CD1c-positive myeloid dendritic cell (primary cell): ENCODE results near the gene COG1.

Experiments used
- DNase-seq: peaks from one replicate; pipeline ENCODE4 v3.0.0-alpha.2; 2016; ENCODE audit errors: extremely low spot score

The COG1 gene

DNA sequence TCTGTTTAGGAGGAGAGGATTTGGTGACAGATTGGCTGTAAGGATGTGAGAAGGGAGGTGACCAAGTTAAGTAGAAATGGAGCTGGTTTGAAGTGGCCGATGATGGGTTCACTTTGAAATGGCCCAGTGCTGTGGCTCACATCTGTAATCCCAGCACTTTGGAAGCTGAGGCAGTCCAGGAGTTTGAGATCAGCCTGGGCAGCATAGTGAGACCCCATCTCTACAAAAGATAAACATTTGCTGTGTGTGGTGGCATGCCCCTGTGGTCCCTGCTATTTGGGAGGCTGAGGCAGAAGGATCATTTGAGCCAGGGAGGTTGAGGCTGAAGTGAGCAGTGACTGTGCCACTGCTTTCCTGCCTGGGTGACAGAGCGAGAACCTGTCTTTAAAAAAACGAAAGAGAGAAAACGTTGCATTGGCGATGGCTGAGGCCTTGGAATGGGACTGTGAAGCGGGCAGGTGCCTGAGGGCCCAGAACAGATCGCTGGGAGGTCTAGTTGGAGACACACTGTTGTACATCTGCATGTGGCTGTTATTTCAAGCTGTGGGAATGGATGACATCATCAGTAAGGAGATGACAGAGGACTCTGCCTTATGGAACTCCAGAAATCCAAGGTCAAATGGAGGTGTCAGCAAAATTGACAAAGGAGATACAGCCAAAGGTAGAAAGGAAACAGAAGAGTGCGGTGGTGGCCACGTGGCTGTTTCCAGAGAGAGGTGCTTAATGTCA, 5.5 kb downstream of the COG1 start:
- DNase-seq: no peak

DNA sequence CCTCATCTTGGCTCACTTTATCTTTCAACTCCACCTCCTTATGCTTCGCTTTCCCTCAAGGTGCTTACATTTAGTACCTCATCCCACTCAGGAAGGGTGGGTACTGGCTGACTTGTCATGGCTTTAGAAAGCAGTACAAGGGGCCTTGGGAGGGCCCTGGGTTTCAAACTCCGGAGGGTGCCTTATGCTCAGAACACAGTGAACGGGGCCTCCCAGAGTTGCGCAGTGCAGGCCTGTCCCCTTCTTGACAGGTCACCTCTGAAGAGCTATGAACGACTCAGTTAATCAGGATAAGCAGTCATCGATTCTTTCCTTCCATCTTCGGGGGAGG, 6.0 kb downstream of the COG1 start:
- no peak for DNase-seq

DNA sequence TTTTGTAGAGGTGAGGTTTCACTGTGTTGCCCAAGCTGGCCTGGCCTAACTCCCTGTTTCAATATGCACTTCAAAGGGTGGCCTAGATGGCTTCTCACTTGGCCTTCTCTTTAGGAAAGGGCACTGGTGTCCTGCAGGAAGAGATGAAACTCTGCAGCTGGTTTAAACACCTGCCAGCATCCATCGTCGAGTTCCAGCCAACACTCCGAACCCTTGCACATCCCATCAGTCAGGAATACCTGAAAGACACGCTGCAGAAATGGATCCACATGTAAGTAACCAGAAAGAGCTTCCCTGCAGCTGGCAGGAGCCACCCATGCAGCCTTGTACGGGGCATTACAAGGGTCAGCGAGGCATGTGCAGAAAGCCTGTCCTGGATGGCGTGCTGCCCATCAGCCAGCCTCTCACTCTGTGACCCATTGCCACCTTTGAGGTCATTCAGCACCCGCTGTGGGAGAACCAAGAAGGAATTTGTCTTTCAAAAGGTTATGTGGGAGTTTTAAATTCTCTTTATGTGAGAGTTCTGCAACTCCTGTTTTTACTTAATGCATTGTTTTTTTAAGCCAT, 7.0 kb downstream of the COG1 start:
- DNase-seq: no peak

DNA sequence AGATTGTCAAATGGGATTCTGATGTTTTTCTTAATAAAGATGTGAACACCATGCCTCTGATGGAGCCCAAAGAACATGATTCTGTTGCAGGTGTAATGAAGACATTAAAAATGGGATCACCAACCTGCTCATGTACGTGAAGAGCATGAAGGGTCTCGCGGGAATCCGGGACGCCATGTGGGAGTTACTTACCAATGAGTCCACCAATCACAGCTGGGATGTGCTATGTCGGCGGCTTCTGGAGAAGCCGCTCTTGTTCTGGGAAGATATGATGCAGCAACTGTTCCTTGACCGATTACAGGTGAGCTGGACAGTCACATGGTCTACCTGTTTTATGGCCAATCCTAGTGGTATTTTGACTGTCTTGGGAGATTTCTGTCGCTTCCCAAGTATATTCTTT, 7.6 kb downstream of the COG1 start:
- DNase-seq: no peak

DNA sequence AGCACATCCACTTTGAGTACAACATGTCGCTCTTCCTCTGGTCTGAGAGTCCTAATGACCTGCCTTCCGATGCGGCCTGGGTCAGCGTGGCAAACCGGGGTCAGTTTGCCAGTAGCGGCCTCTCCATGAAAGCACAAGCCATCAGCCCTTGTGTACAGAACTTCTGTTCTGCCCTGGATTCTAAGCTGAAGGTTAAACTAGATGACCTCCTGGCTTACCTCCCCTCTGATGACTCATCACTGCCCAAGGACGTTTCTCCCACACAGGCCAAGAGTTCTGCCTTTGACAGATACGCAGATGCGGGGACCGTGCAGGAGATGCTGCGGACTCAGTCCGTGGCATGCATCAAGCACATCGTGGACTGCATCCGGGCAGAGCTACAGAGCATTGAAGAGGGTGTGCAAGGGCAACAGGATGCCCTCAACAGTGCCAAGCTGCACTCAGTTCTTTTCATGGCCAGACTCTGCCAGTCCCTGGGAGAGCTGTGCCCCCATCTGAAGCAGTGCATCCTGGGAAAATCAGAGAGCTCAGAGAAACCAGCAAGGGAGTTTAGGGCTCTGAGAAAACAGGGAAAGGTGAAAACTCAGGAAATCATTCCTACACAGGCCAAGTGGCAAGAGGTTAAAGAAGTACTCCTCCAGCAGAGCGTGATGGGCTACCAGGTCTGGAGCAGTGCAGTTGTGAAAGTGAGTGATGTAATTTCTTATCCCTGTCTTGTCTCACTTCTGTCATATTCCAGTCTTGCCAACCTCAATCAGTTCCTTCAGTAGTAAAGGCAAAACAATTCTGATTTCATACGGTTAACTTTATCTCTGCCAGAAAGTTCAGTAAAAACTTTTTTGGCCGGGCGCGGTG, 8.6 kb downstream of the COG1 start:
- DNase-seq: no peak

DNA sequence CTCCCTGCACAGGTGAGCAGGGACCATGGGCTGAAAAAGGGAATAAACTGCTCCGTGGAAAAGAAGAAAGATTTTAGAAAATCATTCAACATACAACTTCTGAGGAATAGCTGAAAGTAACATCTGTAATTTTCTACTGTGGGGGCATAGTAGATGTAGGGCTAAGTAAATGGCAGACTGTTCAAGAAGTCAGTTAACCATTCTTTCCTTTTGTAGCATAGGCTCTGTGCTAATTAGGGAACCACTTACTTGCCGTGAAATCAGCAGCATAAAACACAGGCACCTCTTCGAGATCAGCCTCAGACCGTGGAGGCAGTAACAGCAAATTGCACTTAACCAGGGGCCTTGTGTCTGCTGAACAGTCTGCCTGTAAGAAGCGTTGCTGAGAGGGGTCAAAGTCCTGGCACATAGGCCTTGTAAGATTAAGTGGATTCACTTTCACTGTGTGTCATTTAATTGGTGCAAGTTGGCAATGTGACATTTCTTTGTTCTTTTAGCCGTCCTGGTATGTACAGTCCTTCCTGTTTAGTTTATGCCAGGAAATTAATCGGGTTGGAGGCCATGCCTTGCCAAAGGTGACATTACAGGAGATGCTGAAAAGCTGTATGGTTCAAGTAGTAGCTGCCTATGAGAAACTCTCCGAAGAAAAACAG, 10.4 kb downstream of the COG1 start:
- no peak for DNase-seq

DNA sequence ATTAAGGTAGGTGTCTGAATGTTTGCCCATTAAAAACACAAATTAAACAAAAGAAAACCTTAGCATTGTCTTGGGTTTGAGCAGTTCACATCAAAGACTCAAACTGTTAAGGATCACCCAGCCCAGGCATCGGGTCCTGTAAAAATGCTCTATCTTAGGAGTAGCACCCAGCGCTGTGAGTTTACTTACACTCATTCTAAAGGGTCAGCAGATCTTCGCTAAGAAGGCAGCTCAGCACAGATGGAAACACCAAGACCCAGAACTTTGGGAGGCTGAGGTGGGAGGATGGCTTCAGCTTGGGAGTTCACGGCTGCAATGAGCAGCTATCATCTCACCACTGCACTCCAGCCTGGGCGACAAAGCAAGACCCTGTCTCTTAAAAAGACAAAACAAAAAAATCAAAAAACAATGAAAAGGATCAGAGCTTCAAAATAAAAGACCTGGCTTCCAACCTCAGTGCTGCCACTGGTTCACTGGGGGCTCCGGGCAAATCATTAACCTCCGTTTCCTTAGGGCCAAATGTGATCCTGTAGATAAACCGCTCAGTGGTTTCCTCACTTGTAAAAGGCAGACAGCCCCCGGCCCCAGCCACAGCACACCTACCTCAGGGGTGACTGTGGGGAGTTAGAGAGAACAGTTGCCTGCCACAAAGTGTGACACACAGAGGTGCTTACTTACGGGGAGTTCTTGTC, 11.1 kb downstream of the COG1 start:
- DNase-seq: no peak

DNA sequence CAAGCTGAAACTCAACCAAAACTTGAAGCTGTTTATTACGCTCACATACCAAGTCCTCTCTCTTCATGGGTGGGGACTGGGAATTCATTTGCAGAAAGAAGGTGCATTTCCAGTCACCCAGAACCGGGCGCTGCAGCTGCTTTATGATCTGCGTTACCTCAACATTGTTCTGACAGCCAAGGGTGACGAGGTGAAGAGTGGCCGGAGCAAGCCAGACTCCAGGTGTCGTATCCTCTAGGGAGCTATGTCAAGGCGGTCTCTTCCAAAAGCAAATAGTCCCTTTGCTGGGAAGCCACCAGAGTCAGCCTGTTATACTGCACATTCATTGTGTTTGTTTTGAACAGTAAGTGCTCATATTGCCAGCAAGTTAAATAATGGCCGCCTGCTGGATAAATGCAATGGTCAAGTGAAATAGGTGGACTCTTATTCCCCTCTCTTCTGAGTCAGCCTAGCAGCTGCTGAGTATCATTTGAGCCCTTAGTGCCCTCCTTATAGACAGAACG, 12.7 kb downstream of the COG1 start:
- DNase-seq: no peak

DNA sequence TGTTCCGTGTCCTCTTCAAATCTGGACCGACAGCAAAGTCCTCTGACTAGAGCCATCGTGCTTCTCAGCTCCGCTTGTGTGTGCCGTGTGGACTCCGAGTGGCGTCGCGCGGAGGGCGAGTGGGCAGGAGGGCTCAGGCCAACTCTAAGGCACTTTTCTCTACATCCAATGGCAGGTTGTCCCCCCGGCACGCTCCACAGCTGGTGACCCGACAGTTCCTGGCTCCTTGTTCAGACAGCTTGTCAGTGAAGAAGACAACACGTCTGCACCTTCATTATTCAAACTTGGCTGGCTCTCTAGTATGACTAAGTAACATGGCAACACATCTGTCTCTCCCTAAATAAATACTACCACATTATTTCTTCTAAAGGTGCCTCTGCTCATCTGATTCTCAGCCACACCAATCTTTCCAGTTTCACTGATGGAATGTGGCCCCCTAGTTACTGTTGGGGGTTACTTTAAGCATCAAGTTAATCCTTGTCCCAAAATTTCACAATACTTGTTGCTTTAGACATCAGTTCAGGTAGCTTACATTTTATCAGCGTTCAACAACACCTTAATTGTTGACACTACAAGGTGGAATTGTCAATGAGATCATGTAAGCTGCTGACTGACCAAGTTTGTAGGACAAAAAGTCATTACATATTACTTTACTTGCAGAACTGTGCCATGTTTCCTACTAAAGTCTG, 15.4 kb downstream of the COG1 start:
- DNase-seq: no peak

DNA sequence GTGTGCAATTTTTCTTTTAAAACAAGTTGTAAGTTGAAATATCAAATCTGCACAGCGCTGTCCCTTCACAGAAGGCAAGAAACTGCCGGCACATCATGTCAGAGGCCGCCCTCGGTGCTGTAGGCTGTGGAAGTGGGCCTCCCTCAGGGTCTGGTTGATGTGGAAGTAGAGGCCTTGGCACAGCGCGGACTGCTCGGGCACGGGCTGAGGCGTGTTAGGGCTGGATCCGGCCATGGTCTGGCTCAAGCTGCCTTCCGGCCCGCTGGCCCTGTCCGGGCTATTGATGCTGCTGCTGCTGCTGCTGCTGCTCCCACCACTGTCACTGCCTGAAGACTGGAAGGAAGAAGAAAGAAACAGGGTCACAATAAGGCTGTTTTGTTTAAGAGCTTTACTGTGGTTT, 16.6 kb downstream of the COG1 start:
- DNase-seq: no peak

DNA sequence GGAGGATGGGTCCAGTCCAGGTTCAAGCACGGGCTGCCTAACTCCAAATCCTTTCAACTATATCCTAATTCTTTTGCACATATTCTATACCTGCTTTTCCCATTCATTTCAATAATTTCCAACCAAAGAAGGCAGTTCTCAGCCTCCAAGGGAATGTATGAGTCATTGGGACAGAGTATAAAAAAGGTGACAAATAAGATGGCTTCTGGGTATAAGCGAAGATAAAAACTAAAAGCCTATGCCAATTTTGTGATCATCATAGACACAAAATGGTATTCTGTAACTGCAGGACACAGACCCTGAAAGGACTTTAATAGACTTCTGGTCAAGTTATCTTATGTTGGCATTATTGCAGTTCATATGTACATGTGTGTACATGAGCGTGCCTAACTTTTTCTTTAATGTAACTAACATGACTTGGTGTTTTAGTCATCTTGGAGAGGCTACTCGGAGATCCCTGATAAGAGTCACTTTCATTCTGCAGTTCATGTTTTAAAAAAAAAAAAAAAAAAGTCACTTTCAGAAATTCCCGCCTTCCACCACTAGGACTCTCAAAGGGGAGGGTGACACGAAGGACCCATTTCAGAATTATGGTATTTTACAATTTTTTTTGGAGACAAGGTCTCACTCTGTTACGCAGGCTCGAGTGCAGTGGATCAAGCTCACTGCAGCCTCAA, 17.3 kb downstream of the COG1 start:
- DNase-seq: no peak

DNA sequence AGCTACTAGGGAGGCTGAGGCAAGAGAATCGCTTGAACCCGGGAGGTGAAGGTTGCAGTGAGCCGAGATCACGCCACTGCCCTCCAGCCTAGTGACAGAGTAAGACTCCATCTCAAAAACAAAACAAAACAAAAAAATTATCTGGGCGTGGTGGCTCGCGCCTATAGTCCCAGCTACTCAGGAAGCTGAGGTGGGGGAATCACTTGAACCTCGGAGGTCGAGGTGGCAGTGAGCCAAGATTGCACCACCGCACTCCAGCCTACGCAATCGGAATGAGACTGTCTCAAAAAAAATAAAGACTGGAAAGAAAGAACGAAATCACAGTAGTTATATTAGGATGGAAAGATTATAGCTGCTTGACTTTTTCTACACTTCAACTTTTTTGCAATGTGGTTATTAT, 18.9 kb downstream of the COG1 start:
- peak; percentile 14 for DNase-seq

DNA sequence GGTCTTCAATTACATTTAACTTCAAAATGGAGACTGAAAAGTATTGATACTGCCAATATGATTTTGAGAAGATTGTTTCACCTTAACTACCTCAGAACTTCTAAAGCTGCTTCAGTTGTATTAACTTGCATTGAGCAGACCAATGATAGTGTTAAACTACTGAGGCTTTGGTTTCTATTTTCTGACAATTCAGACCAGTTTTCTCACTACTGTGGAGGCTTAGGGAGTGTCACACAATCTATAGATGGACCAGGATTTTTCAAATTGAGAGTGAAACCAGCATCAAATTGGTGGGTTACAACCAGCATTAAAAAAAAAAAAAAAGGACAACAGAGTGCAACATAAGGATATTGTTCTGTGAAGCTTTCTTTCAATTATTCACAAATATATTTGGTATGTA, 21.2 kb downstream of the COG1 start:
- no peak for DNase-seq

DNA sequence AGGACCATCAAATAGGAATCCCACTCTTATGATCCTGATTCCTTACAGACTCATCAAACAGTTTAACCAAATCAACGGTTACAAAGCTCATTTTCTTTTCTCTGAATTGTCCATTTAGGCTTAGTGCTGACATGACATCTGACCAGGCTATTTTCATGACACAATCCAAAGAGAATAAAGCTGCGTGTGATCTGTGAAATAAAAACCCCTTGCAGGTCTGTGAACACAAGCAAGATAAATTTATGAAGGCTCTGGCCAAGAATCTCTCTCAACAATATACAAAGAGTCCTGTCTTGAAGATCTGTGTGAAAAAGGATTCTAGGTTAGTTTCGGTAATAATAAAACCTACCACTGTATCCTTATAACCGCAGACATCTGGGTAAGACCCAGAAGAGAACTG, 22.0 kb downstream of the COG1 start:
- DNase-seq: no peak

DNA sequence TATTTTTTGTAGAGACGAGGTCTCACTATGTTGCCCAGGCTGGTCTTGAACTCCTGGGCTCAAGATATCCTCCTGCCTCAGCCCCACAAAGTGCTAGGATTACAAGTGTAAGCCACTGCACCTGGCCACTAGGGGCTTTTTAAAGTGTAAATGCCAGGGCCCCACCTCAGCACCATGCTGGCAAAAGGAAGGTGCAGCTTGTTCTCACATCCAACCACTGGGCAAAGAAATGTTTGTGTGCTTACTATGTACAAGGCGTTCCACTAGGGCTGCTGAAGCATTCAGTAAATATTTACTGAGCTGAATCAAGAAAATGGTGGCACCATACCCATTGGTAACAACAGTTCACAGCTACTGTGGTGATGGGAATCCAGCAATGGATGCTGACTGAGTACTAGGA, 22.6 kb downstream of the COG1 start:
- no peak for DNase-seq

DNA sequence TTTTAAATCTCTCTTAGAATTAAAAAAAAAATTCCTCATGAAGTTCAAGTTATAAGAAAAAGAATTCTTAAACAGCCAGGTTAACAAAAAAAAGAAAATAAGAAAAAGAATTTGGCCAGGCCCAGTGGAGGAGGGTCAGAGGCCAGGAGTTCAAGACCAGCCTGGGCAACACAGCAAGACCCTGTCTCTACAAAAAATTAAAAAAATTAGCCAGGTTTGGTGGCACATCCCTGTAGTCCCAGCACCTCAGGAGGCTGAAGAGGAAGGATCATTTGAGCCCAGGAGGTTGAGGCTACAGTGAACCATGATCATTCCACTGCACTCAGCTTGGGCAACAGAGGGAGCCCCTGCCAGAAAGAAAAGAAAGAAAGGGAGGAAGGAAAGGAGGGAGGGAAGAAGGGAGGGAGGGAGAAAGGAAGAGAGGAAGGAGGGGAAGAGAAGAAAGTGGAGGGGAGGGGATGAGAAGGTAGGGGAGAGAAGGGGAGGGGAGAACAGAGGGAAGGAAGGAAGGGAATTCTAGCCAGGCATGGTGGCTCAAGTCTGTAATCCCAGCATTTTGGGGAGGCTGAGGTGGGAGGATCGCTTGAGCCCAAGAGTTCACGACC, 30.9 kb downstream of the COG1 start:
- no peak for DNase-seq

DNA sequence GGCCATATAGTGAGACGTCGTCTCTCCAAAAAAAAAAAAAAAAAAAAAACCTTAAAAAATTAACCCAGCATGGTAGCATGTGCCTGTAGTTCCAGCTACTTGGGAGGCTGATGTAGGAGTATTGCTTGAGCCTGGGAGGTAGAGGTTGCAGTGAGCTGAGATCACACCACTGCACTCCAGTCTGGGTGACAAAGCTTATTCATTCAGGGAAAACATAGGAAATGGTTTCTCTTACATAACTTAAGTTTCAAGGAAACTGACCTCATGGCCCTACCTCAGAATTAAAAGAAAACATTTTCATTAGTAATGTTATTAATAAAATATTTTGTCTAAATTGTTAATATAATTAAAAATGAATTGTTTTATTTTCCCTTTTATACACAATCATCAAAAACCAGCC, 31.4 kb downstream of the COG1 start:
- no peak for DNase-seq

DNA sequence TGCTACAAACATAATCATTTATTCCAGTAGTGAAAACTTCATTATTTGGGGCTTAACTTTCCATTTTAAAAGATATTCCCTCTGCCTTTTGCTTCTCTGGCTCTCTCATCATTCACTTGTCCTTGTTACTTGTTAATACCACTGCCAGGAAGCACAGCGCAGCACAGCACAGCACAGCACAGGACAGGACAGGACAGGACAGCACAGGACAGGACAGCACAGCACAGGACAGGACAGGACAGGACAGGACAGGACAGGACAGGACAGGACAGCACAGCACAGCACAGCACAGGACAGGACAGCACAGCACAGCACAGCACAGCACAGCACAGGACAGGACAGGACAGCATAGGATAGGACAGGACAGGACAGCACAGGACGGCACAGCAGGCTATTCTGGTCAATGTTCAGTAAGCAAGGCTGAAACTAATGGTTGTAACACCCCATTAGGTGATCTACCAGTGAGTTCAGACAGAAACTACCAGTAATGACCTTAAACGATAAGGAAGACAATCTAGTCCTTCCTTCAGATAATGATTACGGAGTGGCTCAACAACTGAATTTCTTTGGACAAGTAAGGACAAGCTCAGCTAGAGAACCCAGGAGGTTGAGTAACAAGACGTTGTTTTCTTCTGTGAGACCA, 31.9 kb downstream of the COG1 start:
- no peak for DNase-seq

DNA sequence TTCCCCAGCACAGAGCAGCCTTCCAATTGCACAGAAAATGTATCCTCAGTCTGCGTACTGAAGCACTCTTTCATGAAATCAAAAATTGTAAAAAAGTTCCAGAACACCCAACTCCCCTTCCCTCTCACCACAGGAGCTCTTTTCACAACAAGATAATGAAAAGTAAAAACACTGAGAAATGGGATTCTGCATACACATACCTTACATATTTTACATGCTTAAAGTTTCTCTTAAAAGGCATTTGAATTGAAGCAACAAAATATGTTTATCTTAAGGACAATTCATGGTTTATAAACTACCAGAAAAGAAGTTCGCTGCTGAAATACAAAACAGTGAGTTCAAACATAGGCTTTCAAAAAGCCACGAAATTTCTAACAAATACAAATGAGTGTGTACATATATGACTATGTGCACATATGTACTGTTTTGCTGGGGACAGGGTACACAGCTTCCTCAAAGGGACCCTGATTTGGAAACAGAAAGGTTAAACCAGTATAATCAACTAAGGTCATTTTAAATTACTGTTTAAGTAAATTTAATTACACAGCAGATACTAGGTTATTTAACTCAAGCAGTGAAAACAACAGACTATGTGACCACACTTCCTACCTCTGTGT, 33.8 kb downstream of the COG1 start:
- no peak for DNase-seq
